ENCODE measurements around the gene KNDC1.

Gene KNDC1

GRCh38 chr10:133191651-133192050 is 31.6 kb downstream of the KNDC1 start:
- DNase-seq (ENCODE audit: low read depth): no peak

DNA sequence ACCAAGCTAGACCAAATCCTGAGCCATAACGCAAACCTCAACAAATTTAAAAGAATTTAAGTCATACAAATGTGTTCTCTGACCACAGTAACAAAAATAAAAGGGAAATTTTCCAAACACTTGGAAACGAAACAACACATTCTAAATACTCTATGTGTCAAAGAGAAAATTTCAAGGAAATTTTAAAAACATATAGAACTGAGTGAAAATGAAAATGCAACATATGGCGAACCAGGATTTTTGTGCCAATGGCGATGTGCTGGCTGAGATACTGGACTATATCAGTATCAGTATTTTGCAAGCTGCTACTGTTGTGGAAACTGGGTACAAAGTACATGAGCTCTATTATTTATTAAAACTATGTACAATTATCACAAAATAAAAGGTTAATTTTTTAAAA is 34.1 kb downstream of the KNDC1 start:
- no peak for DNase-seq (ENCODE audit: low read depth)

GRCh38 chr10:133195096-133195495 is 35.1 kb downstream of the KNDC1 start:
- DNase-seq (ENCODE audit: low read depth): no peak

GRCh38 chr10:133195611-133196010 is 35.6 kb downstream of the KNDC1 start:
- DNase-seq (ENCODE audit: low read depth): no peak

- no peak for DNase-seq (ENCODE audit: low read depth)
Measured at GRCh38 chr10:133196221-133196915, 36.3 kb downstream of the KNDC1 start.

- no peak for DNase-seq (ENCODE audit: low read depth)
Measured at GRCh38 chr10:133196936-133197758, 37.1 kb downstream of the KNDC1 start.

GRCh38 chr10:133197786-133198185 is 37.8 kb downstream of the KNDC1 start:
- no peak for DNase-seq (ENCODE audit: low read depth)

DNA sequence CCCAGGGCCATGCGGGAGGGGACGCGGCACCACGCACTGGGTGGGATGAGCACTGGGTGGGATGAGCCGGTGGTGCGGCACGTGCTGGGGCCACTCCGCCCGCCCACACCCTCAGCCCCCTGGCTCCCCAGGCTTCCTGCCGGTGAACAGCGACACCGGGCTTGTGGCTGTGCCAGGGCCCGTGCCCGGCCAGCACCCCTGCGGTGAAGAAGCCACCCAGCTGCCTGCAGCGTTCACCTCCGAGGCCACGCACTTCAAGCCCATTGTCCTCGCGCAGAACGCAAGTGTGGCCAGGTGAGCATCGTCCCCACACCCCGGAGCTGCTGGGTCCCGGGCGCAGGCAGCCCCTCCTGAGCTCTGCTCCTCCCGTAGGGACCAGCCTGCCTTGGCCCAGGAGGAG is 38.2 kb downstream of the KNDC1 start:
- DNase-seq (ENCODE audit: low read depth): no peak

DNA sequence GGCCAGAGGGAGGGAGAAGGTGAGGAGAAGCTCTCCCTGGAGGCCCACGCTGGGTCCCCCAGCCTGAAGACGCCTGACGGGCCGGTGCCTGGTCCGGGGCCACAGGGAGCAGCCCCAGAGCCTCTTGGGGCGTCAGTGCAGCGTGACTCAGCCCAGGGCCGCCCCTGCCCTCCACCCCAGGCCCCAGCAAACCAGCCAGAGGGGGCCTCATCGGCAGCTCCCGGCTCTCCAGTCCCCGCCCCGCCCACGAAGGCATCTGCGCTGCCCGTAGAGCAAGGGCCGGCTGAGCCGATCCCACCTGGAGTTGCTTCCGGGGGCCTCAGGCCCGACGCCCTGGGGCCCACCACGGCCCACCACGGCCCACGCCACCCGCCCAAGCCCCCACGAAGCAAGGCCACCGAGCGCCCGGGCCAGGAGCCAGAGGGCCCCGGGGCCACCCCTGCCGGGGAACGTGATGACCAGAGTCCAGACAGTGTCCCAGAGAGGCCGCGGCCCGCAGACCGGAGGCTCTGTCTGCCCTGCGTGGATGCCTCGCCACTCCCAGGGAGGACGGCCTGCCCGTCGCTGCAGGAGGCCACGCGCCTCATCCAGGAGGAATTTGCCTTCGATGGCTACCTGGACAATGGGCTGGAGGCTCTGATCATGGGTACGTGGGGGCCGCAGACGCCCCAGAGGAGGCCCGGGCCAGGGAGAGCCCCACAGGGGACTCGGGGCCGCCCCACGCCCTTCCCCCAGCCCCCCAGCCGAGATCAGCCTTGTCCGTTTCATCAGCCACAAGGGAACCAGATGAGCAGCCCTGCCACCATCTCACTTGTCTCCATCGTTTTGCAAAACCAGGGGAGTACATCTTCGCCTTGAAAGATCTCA is 38.8 kb downstream of the KNDC1 start:
- no peak for DNase-seq (ENCODE audit: low read depth)

- DNase-seq (ENCODE audit: low read depth): no peak
Measured at GRCh38 chr10:133199488-133199885, 39.5 kb downstream of the KNDC1 start.

GRCh38 chr10:133199992-133200611 is 40.1 kb downstream of the KNDC1 start:
- no peak for DNase-seq (ENCODE audit: low read depth)

- no peak for DNase-seq (ENCODE audit: low read depth)
Measured at GRCh38 chr10:133200621-133201031, 40.6 kb downstream of the KNDC1 start.

DNA sequence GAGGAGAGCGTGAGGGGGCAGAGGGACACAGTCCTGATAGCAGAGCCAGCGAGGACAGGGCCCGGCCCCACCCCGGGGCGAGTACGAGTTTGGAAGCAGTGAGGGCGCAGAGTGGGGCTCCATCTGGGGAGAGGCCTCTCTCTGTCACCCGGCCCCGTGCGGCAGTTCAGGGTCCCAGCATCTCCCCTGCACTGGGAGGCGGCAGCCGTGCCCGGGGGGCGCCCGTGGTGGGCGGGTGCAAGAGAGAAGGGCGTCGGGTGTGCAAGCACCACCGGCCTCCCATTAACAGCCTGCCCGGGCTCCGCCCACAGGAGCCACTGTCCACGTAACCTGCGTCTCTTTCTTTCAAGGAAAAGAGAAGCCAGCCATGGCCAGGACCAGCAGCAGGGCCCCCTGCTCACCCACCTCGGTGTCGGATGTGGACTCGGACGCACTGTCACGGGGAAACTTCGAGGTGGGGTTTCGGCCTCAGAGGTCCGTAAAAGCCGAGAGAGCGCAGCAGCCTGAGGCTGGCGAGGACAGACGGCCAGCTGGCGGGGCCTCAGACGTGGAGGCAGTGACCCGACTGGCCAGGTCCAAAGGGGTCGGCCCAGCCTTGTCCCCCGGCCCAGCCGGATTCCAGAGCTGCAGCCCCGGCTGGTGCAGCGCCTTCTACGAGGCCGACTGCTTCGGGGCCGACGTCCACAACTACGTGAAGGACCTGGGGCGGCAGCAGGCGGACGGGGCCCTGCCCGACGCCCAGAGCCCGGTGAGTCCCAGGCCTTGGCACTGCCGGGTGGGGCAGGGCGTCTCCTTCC is 41.3 kb downstream of the KNDC1 start:
- DNase-seq (ENCODE audit: low read depth): no peak

- no peak for DNase-seq (ENCODE audit: low read depth)
Measured at GRCh38 chr10:133201948-133202725, 42.1 kb downstream of the KNDC1 start.

DNA sequence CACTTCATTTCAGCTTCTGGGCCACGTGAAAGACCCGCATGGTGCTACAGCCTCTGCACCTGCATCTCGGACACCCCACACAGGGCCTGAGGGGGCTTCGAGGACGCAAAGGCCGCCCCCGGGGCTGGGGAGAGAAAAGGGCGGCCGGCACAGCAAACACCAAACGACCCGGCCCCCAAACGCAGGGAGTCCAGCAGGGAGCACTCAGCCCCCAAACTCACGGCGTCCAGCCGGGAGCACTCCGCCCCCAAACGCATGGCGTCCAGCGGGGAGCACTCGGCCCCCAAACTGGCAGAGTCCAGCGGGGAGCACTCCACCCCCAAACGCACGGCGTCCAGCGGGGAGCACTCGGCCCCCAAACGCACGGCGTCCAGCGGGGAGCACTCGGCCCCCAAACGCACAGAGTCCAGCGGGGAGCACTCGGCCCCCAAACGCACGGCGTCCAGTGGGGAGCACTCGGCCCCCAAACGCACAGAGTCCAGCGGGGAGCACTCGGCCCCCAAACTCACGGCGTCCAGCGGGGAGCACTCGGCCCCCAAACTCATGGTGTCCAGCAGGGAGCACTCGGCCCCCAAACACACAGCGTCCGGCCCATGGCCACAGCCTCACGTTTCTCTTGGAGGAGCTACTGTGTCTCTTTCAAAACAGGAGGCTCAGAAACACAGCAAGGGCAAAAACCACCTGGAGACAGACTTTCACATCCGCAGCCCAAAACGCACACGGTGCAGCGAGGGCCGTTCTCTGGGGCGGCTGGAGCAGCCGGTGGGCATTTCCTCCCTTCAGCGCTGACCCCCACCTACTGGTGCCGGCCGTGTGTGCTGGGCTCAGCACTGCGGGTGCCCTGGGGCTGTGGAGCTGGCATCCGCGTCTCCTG is 43.0 kb downstream of the KNDC1 start:
- DNase-seq (ENCODE audit: low read depth): no peak

GRCh38 chr10:133203652-133204195 is 43.7 kb downstream of the KNDC1 start:
- no peak for DNase-seq (ENCODE audit: low read depth)

GRCh38 chr10:133204226-133205015 is 44.4 kb downstream of the KNDC1 start:
- DNase-seq (ENCODE audit: low read depth): no peak

GRCh38 chr10:133205146-133205545 is 45.1 kb downstream of the KNDC1 start:
- no peak for DNase-seq (ENCODE audit: low read depth)

Data from ELR (cell line).